ENCODE results near the gene PRSS2.

GRCh38 chr7:142772051-142772450, 1.3 kb downstream of the PRSS2 start:
- no peak for TF ChIP-seq POLR2A (IDR thresholded peaks at IDR 0.05)
- TF ChIP-seq CTCF (IDR thresholded peaks at IDR 0.05) = no peak

Measured in vagina (tissue), 2 donors.